MG63 (cell line): ENCODE data around the gene NHSL2. TPM values are rescaled to one million over a fixed set of nuclear protein-coding genes. Genes with fewer than 3 reads are reported as not detected.

Experiments
- DNase-seq: peaks from one replicate; pipeline ENCODE4 v3.0.0-alpha.2; 2020
- H3K27me3 ChIP-seq: fragments of 250-450 bp; sonication (Bioruptor Pico); 2 replicates; pipeline ENCODE4 v1.5.1; 2020; ENCODE audit warnings: mild to moderate bottlenecking, moderate library complexity
- H3K36me3 ChIP-seq: fragments of 250-450 bp; sonication (Bioruptor Pico); 2 replicates; pipeline ENCODE4 v1.5.1; 2020; ENCODE audit warnings: mild to moderate bottlenecking, moderate library complexity
- H3K4me3 ChIP-seq: fragments of 250-450 bp; sonication (Bioruptor Pico); 2 replicates; pipeline ENCODE4 v1.5.1; 2020; ENCODE audit warnings: mild to moderate bottlenecking, moderate library complexity
- H3K9me3 ChIP-seq: fragments of 250-450 bp; sonication (Bioruptor Pico); 2 replicates; pipeline ENCODE4 v1.5.1; 2020; ENCODE audit warnings: mild to moderate bottlenecking, moderate library complexity
- total RNA-seq: library from RNA; depleted of rRNA; stranded (reverse); fragments of >200 nt; shearing (Covaris generic); gene quantifications from 2 replicates; pipeline ENCODE4 v1.2.3, GENCODE V29; 2014; ENCODE audit warnings: low replicate concordance

The NHSL2 gene
- total RNA-seq, 1 experiment from 2014 or later: not detected

- H3K27me3 ChIP-seq: no peaks in the 10 kb centered on the region
- no peaks in the 10 kb centered on the region for H3K9me3 ChIP-seq
- DNase-seq: no peak
- H3K36me3 ChIP-seq: no peaks in the 10 kb centered on the region
- H3K4me3 ChIP-seq: no peak overlapping the region
Measured at GRCh38 chrX:71996826-71997225, 86.2 kb downstream of the NHSL2 start.

GRCh38 chrX:71997320-71997719, 86.7 kb downstream of the NHSL2 start:
- DNase-seq: no peak

DNA sequence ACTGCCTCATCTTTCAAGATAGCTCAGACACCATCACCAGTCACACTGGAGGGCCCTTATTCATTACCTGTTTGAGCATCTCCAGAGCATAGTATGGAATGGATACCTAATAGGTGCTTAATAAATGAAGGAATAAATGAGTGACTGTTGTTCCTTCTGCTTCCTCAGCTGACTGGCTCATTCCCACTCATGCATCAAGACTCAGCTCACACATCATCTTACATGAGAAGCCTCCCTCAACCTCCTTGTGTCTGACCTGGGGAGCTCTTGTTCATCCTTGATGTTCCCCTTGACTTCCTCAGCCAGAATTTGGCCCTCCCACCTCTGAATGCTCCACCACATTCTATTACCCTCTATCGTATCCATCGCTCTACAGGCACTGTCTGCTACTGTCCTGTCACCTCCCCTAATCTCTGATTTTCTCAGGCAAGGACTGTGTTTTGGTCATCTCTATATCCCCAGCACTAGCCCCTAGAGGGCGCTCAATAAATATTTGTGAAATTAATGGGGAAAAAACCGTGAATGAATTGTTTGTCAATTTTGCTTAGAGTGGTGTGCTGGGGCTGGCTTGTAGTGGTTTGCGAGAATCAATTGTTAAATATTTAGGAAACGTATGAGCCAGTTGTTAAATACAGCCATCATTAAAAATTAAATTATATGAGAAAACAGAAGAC, 88.3 kb downstream of the NHSL2 start:
- Histone ChIP-seq H3K36me3 (no peaks in the 10 kb centered on the region), H3K27me3 (no peaks in the 10 kb centered on the region), H3K9me3 (no peaks in the 10 kb centered on the region), H3K4me3 (no peak overlapping the region)
- DNase-seq: no peak

More at GRCh38 chrX:71997320-71997719, 86.7 kb downstream of the NHSL2 start:
- Histone ChIP-seq H3K4me3 (no peak overlapping the region), H3K9me3 (no peaks in the 10 kb centered on the region), H3K36me3 (no peaks in the 10 kb centered on the region), H3K27me3 (no peaks in the 10 kb centered on the region)

DNA sequence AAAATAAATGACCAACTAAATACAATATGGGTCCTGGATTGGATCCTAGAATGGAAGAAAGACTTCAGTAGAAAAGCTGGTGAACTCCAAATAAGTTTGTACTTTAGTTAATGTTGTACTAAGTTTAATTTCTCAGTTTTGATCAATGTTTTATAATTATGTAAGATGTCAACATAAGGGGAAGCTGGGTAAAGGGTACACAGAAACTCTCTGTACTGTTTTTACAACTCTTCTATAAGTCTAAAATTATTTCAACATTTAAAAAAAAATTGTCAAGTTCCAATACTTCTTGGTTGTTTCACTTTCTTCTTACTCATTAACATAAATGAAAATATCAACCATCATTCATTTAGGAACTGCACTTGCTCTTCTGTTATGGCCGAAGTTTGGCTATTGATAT, 88.9 kb downstream of the NHSL2 start:
- Histone ChIP-seq H3K9me3 (no peaks in the 10 kb centered on the region), H3K4me3 (no peak overlapping the region), H3K27me3 (no peaks in the 10 kb centered on the region), H3K36me3 (no peaks in the 10 kb centered on the region)
- DNase-seq: no peak

- Histone ChIP-seq H3K36me3 (no peaks in the 10 kb centered on the region), H3K9me3 (no peaks in the 10 kb centered on the region), H3K27me3 (no peaks in the 10 kb centered on the region), H3K4me3 (no peak overlapping the region)
- DNase-seq: no peak
Measured at GRCh38 chrX:72001471-72001870, 90.8 kb downstream of the NHSL2 start.

DNA sequence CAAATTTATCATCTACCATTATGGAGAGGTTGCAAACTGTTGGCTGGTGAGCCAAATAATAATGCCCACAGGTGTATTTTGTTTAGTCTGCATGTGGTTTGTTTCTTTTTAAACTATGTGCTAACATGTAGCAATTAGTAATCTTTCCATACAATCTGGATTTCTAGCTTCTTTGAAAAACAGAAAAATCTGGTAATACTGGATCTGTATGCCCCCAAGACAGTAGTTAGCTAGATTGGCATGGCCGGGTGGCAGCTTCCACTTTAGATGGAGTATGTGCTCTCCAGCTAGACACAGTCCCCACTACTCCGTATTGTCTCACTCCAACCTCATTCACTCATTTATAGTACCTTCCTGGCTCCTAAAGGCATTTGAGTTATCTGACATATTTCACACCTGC, 91.3 kb downstream of the NHSL2 start:
- no peak for DNase-seq
- Histone ChIP-seq H3K9me3 (no peaks in the 10 kb centered on the region), H3K27me3 (no peaks in the 10 kb centered on the region), H3K36me3 (no peaks in the 10 kb centered on the region), H3K4me3 (no peak overlapping the region)

GRCh38 chrX:72002875-72003274, 92.2 kb downstream of the NHSL2 start:
- DNase-seq: no peak
- H3K9me3 ChIP-seq: no peaks in the 10 kb centered on the region

GRCh38 chrX:72003811-72004750, 93.4 kb downstream of the NHSL2 start:
- peak; percentile 18 for DNase-seq
- H3K36me3 ChIP-seq: no peaks in the 10 kb centered on the region
- H3K9me3 ChIP-seq: no peaks in the 10 kb centered on the region
- no peaks in the 10 kb centered on the region for H3K27me3 ChIP-seq
- no peak overlapping the region for H3K4me3 ChIP-seq

More at GRCh38 chrX:72002875-72003274, 92.2 kb downstream of the NHSL2 start:
- no peaks in the 10 kb centered on the region for H3K36me3 ChIP-seq
- H3K27me3 ChIP-seq: no peaks in the 10 kb centered on the region
- no peak overlapping the region for H3K4me3 ChIP-seq

DNA sequence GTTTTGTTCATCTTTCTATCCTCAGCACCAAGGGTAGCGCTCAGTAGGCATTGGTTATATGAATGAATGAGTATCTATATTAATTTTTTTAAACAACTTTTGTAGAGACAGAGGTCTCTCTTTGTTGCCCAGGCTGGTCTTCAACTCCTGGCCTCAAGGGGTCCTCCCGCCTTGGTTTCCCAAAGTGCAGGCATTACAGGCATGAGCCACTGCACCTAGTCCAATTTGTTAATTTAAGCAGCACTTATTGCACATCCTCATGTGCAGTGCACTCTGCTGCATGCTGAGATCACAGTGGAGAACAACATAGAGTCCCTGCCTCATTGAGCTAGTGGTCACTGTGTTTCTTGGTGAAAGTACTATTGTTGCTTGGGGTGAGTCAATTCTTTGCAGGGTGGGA, 94.4 kb downstream of the NHSL2 start:
- Histone ChIP-seq H3K9me3 (no peaks in the 10 kb centered on the region), H3K4me3 (no peak overlapping the region), H3K36me3 (no peaks in the 10 kb centered on the region), H3K27me3 (no peaks in the 10 kb centered on the region)
- DNase-seq: no peak

GRCh38 chrX:72006461-72006860, 95.8 kb downstream of the NHSL2 start:
- Histone ChIP-seq H3K4me3 (no peak overlapping the region), H3K27me3 (no peaks in the 10 kb centered on the region), H3K9me3 (no peaks in the 10 kb centered on the region), H3K36me3 (no peaks in the 10 kb centered on the region)
- DNase-seq: no peak

DNA sequence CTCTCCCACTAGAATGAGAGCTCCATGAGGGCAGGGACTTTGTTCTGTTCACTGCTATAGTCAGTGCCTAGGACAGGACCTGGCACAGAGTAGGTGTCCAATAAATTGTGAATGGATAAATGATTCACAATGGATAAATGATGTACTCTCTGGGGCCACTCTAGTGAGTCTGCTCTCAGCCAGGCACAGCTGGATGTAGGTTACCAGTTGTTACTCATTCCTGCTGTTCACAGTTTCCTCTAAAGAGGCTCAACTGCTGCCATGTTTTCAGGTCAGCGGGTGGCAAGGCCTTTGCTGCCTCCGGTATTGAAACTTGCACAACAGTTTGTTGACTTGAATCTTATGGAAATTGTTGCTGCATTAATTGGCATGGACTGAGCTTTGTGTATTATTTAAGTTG, 99.1 kb downstream of the NHSL2 start:
- Histone ChIP-seq H3K36me3 (no peaks in the 10 kb centered on the region), H3K4me3 (no peak overlapping the region), H3K27me3 (no peaks in the 10 kb centered on the region), H3K9me3 (no peaks in the 10 kb centered on the region)
- DNase-seq: no peak

- H3K4me3 ChIP-seq: no peak overlapping the region
- H3K27me3 ChIP-seq: no peaks in the 10 kb centered on the region
- H3K9me3 ChIP-seq: no peaks in the 10 kb centered on the region
- no peak for DNase-seq
- H3K36me3 ChIP-seq: no peaks in the 10 kb centered on the region
Measured at GRCh38 chrX:72011734-72012133, 101.1 kb downstream of the NHSL2 start.

DNA sequence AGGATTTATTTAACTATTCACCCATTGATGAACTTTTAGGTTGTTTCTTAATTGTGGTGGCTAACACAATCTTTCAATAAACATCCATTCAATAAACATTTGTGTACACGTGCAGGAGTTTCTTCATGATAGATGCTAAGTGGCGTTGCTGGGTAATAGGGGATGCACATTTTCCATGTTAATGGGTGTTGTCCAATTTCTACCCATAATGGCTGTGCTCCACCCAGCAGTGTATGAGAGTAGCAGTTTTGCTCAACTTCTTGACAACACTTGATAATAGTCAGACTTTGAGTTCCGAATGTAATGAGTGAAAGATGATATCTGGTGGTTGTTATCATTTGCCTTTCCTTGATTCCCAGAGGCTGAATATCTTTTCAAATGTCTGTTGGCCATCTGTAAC, 104.7 kb downstream of the NHSL2 start:
- H3K9me3 ChIP-seq: no peaks in the 10 kb centered on the region
- no peak overlapping the region for H3K4me3 ChIP-seq
- no peaks in the 10 kb centered on the region for H3K36me3 ChIP-seq
- no peaks in the 10 kb centered on the region for H3K27me3 ChIP-seq
- DNase-seq: no peak

GRCh38 chrX:72016881-72017783, 106.5 kb downstream of the NHSL2 start:
- Histone ChIP-seq H3K9me3 (no peaks in the 10 kb centered on the region), H3K4me3 (no peak overlapping the region), H3K36me3 (no peaks in the 10 kb centered on the region), H3K27me3 (no peaks in the 10 kb centered on the region)
- no peak for DNase-seq

DNA sequence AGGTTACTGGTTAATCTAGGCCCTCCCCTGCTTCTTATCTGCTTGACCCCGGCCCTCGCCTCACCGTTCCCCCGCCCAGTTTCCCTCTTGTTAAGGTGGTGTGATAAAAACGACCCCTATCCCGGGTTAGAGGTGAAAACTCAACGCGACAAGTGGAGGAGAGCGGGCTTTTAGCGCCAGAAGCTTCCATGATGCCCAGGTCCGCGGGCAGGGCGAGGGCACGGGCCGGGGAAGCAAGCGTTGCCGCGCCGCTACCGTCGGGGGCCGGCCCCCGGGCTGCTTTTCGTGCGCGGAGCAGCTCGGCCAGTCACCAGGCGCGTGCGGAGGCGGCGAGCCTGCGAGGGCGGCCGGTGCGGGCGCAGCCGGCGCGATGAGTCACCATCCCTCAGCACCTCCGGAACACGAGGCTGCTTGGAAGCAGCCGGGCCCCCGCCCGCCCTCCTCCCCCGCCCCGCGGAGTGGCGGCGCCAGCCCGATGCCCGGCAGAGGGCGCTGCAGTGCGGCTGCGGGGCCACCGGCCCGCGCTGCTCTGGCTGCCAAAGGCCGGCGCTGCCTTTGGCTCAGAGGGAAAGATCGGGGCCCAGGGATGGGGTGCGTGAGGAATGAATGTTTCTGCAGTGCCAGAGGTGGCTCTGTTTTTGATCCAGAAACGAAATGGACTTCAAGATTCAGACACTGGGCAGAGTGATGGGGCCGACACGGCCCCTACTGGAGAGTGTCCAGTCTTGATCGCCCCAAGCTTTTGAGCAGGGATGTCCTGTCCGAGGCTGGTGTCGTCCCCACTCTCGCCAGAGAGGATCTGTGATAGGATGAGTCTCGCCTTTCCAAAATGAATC, 107.8 kb downstream of the NHSL2 start:
- Histone ChIP-seq H3K36me3 (no peaks in the 10 kb centered on the region), H3K4me3 (no peak overlapping the region), H3K27me3 (no peaks in the 10 kb centered on the region), H3K9me3 (no peaks in the 10 kb centered on the region)
- DNase-seq: peak; percentile 90

DNA sequence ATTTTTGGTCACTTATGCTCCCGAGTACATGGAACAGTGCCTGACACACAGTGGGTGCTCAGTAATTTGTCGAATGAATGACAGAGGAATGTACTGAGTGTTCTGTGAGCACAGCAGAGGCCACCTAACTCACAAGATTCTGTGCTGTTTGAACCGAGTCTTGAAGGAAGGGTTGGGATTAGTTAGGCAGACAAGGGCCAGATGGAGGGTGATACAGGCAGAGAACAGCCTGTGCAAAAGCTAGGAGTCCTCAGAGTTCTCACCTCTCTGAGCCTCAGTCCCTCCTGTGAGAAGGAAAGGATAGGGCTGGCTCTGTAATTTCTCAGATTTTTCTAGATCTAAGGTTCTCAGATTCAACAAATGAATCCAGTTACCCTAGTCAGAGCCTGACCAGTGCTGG, 108.8 kb downstream of the NHSL2 start:
- DNase-seq: no peak
- Histone ChIP-seq H3K4me3 (no peak overlapping the region), H3K9me3 (no peaks in the 10 kb centered on the region), H3K36me3 (no peaks in the 10 kb centered on the region), H3K27me3 (no peaks in the 10 kb centered on the region)
